Smooth muscle cell (in vitro differentiated cells): ENCODE measurements around the gene PPP3CB. TPM values are rescaled to one million over a fixed set of nuclear protein-coding genes. Genes with fewer than 3 reads are reported as not detected.

ENCODE experiments used
- DNase-seq: peaks from one replicate; lab custom pipeline; 2025; ENCODE audit not compliant: unreplicated experiment; lab: John Stamatoyannopoulos, UW
- H2AFZ ChIP-seq: fragments of 200-600 bp; sonication (generic); 2 replicates; pipeline ENCODE4 v1.6.0; 2016; ENCODE audit warnings: antibody characterized with exemption, low read depth, mild to moderate bottlenecking
- H3F3A ChIP-seq: fragments of 200-600 bp; sonication (generic); 2 replicates; pipeline ENCODE4 v1.6.0; 2017; ENCODE audit warnings: antibody characterized with exemption, low read depth
- H3K27ac ChIP-seq: fragments of 200-600 bp; sonication (generic); 2 replicates; pipeline ENCODE4 v1.5.1; 2016; ENCODE audit warnings: low read depth, mild to moderate bottlenecking
- H3K27me3 ChIP-seq: fragments of 200-600 bp; sonication (generic); 2 replicates; pipeline ENCODE4 v1.6.1; 2016; ENCODE audit warnings: low read depth, mild to moderate bottlenecking
- H3K36me3 ChIP-seq: fragments of 200-600 bp; sonication (generic); 2 replicates; pipeline ENCODE4 v1.5.1; 2016; ENCODE audit warnings: low read depth
- H3K4me1 ChIP-seq: fragments of 200-600 bp; sonication (generic); 2 replicates; pipeline ENCODE4 v1.5.1; 2016; ENCODE audit warnings: low read depth
- H3K4me2 ChIP-seq: fragments of 200-600 bp; sonication (generic); 2 replicates; pipeline ENCODE4 v1.6.0; 2016; ENCODE audit warnings: mild to moderate bottlenecking
- H3K4me3 ChIP-seq: fragments of 200-600 bp; sonication (generic); 2 replicates; pipeline ENCODE4 v1.5.1; 2016; ENCODE audit warnings: mild to moderate bottlenecking
- H3K79me2 ChIP-seq: fragments of 200-600 bp; sonication (generic); 2 replicates; pipeline ENCODE4 v1.6.0; 2016; ENCODE audit warnings: low read depth, mild to moderate bottlenecking
- H3K9ac ChIP-seq: fragments of 200-600 bp; sonication (generic); 2 replicates; pipeline ENCODE4 v1.6.0; 2016; ENCODE audit warnings: low read depth
- H3K9me3 ChIP-seq: fragments of 200-600 bp; sonication (generic); replicated peaks from 2 replicates; pipeline ENCODE4 v1.5.1; 2016; ENCODE audit warnings: low read depth
- H4K20me1 ChIP-seq: fragments of 200-600 bp; sonication (generic); 2 replicates; pipeline ENCODE4 v1.6.0; 2016; ENCODE audit warnings: low read depth
- CTCF ChIP-seq: fragments of 200-600 bp; sonication (generic); IDR thresholded peaks from 2 replicates; pipeline ENCODE4 v1.5.1; 2017; ENCODE audit warnings: borderline replicate concordance, mild to moderate bottlenecking, antibody characterized with exemption; ENCODE audit not compliant: insufficient read depth, poor library complexity, severe bottlenecking
- WGBS: methylation state at CpG from one replicate; pipeline ENCODE4 v1.1.7; 2016; ENCODE audit warnings: low lambda C conversion rate; 5-methylcytosine and 5-hydroxymethylcytosine counted together
- polyA plus RNA-seq: library from polyadenylated mRNA; unstranded; fragments of >200 nt; fragmentation: Nextera tagmentation; extraction: Ambion mirVana; gene quantifications from 2 replicates; pipeline ENCODE4 v1.2.1, GENCODE V29; 2016
- total RNA-seq: library from RNA; depleted of rRNA; stranded (reverse); fragments of >200 nt; gene quantifications from 2 replicates; pipeline ENCODE4 v1.2.3, GENCODE V29; 2014

The PPP3CB gene
- total and polyA plus RNA-seq, 2 experiments from 2014 or later, result 14.9 to 61.9 TPM

- peaks cover 5% of the 10 kb centered on the region for H3K36me3 ChIP-seq
- H3K9ac ChIP-seq, result no peak overlapping the region
- no peak for TF ChIP-seq CTCF
- no peak overlapping the region for H2AFZ ChIP-seq
- H3K27me3 ChIP-seq, result no peaks in the 10 kb centered on the region
- DNase-seq, result no peak
- no peaks in the 10 kb centered on the region for H3K9me3 ChIP-seq
- no peak overlapping the region for H3K4me2 ChIP-seq
- no peak overlapping the region for H3K27ac ChIP-seq
- no peaks in the 10 kb centered on the region for H4K20me1 ChIP-seq
- WGBS, result 91% methylated on average over 2 of the region's 2 CpGs
- H3K4me3 ChIP-seq, result no peak overlapping the region
- no peaks in the 10 kb centered on the region for H3K4me1 ChIP-seq
- no peaks in the 10 kb centered on the region for H3K79me2 ChIP-seq
- no peaks in the 10 kb centered on the region for H3F3A ChIP-seq
These were observed 39.5 kb downstream of the PPP3CB start for GRCh38 chr10:73456187-73456890.

- Histone ChIP-seq H3K9me3 (no peaks in the 10 kb centered on the region), H3K27ac (no peak overlapping the region), H3K36me3 (peaks cover under 1% of the 10 kb centered on the region), H3K4me3 (no peak overlapping the region), H3K4me1 (no peaks in the 10 kb centered on the region), H3K27me3 (no peaks in the 10 kb centered on the region), H3K9ac (no peak overlapping the region), H4K20me1 (no peaks in the 10 kb centered on the region), H3K79me2 (no peaks in the 10 kb centered on the region), H3K4me2 (no peak overlapping the region), H2AFZ (no peak overlapping the region), H3F3A (no peaks in the 10 kb centered on the region)
- no peak for TF ChIP-seq CTCF
- WGBS, result 88% methylated on average over 1 of the region's 1 CpG
- no peak for DNase-seq
These were observed 46.7 kb downstream of the PPP3CB start for GRCh38 chr10:73449113-73449512.

- no peaks in the 10 kb centered on the region for H3K79me2 ChIP-seq
- H3K27ac ChIP-seq, result no peak overlapping the region
- H3K4me1 ChIP-seq, result no peaks in the 10 kb centered on the region
- TF ChIP-seq CTCF, result no peak
- no peak for DNase-seq
- no peak overlapping the region for H3K4me2 ChIP-seq
- H3K4me3 ChIP-seq, result no peak overlapping the region
- peaks cover 4% of the 10 kb centered on the region for H3K36me3 ChIP-seq
- 100% methylated on average over 1 of the region's 1 CpG for WGBS
- H2AFZ ChIP-seq, result no peak overlapping the region
- no peaks in the 10 kb centered on the region for H4K20me1 ChIP-seq
- no peaks in the 10 kb centered on the region for H3F3A ChIP-seq
- H3K9me3 ChIP-seq, result no peaks in the 10 kb centered on the region
- no peak overlapping the region for H3K9ac ChIP-seq
- H3K27me3 ChIP-seq, result no peaks in the 10 kb centered on the region
These were observed 47.4 kb downstream of the PPP3CB start for GRCh38 chr10:73448384-73448783.

- TF ChIP-seq CTCF, result no peak
- H3K9ac ChIP-seq, result no peak overlapping the region
- peaks cover 4% of the 10 kb centered on the region for H3K36me3 ChIP-seq
- H3K4me2 ChIP-seq, result no peak overlapping the region
- H3K4me1 ChIP-seq, result no peaks in the 10 kb centered on the region
- no peaks in the 10 kb centered on the region for H3K79me2 ChIP-seq
- no peak overlapping the region for H2AFZ ChIP-seq
- no peaks in the 10 kb centered on the region for H3K9me3 ChIP-seq
- no peak overlapping the region for H3K27ac ChIP-seq
- H3K4me3 ChIP-seq, result no peak overlapping the region
- H3F3A ChIP-seq, result no peaks in the 10 kb centered on the region
- H3K27me3 ChIP-seq, result no peaks in the 10 kb centered on the region
- DNase-seq, result no peak
- no peaks in the 10 kb centered on the region for H4K20me1 ChIP-seq
These were observed 48.9 kb downstream of the PPP3CB start for GRCh38 chr10:73446926-73447325.
